Peyer's patch (tissue), 4 donors: Measurements from ENCODE around the gene PAX8.
"Not testable (repeated sequence)": the region's sequence is repeated elsewhere in the genome, so short reads cannot be mapped to it uniquely, and the experiment has no call there.

Experiments used
- POLR2A ChIP-seq, 2 donors: fragments of 450-650 bp; IDR thresholded peaks; one replicate each; pipeline ENCODE4 v1.5.1; 2017; ENCODE audit warnings: antibody characterized with exemption in 2 of 2, mild to moderate bottlenecking in 2 of 2, moderate library complexity in 2 of 2
- TF ChIP-seq, protein P1 (sequence below), 6 experiments: fragments of 450-650 bp in 4 of 6; fragments of 200-600 bp in 2 of 6; sonication (generic) in 1 of 6; IDR thresholded peaks; one replicate each; pipeline ENCODE4 v1.5.1; 2017 to 2019; ENCODE audit warnings: antibody characterized with exemption in 6 of 6, mild to moderate bottlenecking in 3 of 6, moderate library complexity in 1 of 6

DNA sequence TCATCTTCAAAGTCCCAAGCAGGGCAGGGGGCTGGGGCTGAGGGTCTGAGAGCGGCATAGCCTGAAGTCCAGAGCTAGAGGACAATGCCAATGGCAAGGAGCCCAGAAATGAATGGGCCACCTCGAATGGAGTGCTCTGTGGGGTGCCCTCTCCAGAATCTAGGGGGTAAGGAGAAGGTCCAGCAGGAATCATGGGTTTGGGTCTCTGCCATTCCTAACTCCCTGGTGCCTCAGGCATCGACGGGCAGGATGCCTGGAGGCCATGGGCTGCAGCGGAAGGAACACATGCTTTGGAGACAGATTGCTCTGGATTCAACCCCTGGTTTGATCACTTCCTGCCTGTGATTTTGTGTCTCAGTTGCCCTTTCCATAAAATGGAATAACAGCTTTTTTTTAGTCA, 44.4 kb upstream of the PAX8 start:
- TF ChIP-seq, protein P1, sequence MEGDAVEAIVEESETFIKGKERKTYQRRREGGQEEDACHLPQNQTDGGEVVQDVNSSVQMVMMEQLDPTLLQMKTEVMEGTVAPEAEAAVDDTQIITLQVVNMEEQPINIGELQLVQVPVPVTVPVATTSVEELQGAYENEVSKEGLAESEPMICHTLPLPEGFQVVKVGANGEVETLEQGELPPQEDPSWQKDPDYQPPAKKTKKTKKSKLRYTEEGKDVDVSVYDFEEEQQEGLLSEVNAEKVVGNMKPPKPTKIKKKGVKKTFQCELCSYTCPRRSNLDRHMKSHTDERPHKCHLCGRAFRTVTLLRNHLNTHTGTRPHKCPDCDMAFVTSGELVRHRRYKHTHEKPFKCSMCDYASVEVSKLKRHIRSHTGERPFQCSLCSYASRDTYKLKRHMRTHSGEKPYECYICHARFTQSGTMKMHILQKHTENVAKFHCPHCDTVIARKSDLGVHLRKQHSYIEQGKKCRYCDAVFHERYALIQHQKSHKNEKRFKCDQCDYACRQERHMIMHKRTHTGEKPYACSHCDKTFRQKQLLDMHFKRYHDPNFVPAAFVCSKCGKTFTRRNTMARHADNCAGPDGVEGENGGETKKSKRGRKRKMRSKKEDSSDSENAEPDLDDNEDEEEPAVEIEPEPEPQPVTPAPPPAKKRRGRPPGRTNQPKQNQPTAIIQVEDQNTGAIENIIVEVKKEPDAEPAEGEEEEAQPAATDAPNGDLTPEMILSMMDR (IDR thresholded peaks at IDR 0.05) = not testable (repeated sequence)
- TF ChIP-seq POLR2A (IDR thresholded peaks at IDR 0.05) = not testable (repeated sequence)
